ENCODE data around the gene LHFPL6.

- TF ChIP-seq CTCF (conservative IDR thresholded peaks at IDR 0.05) = no peak
- TF ChIP-seq EZH2 (IDR thresholded peaks at IDR 0.05; ENCODE audit: low read depth) = no peak
These were observed 227.4 kb downstream of the LHFPL6 start for GRCh38 chr13:39375601-39376000.

All from PC-9 (cell line).